Measurements from ENCODE around the gene SIRPG. TPM values are rescaled to one million over a fixed set of nuclear protein-coding genes. Genes with fewer than 3 reads are reported as not detected.

SIRPG gene
- total RNA-seq, 6 experiments from 2014 or later = 0.31 to 0.37 TPM; not detected in 4

DNA sequence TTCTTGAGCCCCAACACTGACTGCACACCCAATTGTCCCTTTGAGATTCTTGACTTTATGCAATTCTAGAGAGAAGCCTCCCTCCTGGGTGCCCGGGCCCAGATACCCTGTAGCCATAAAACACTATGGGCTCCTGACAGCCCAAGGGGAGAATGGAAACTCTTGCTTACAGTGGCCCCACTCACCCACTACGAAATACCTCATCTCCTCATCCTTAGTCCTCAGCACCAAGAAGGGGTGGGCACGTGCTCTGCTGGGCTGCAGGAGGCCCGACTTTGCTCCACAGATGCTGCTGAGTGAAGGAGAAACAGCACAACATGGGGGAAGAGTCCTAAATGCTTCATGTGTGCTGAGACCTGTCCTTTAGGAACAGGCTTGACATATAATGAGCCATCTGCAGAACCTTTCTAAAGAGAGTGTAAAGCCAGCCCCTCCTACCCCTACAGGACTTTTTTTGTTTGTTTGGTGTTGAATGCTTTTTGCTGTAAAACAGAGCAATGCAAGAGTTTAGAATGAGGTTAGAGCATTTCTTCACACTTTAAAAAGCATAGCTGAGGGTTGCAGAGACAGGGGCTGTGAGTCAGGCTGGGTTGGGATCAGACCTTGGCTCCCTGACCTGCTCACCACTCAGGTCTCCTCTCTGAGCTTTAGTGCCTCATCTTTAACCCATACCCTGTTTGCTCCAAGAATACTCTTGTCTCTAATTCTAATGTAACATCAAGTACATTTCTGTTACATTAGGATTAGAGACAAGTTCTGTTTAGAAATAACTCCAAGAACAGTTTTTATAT, 17.6 kb upstream of the SIRPG start:
- WGBS (ENCODE audit: insufficient coverage, low coverage, low lambda C conversion rate, missing lambda C conversion rate) = 57% methylated on average over 4 of the region's 4 CpGs
- Histone ChIP-seq H3K4me3 (no peak overlapping the region), H3K4me1 (no peaks in the 10 kb centered on the region), H3K27ac (no peak overlapping the region), H3K9me3 (no peaks in the 10 kb centered on the region), H3K36me3 (no peaks in the 10 kb centered on the region), H3K27me3 (no peaks in the 10 kb centered on the region)
- ATAC-seq (no peak), DNase-seq (no peak)
- TF ChIP-seq, protein P1, sequence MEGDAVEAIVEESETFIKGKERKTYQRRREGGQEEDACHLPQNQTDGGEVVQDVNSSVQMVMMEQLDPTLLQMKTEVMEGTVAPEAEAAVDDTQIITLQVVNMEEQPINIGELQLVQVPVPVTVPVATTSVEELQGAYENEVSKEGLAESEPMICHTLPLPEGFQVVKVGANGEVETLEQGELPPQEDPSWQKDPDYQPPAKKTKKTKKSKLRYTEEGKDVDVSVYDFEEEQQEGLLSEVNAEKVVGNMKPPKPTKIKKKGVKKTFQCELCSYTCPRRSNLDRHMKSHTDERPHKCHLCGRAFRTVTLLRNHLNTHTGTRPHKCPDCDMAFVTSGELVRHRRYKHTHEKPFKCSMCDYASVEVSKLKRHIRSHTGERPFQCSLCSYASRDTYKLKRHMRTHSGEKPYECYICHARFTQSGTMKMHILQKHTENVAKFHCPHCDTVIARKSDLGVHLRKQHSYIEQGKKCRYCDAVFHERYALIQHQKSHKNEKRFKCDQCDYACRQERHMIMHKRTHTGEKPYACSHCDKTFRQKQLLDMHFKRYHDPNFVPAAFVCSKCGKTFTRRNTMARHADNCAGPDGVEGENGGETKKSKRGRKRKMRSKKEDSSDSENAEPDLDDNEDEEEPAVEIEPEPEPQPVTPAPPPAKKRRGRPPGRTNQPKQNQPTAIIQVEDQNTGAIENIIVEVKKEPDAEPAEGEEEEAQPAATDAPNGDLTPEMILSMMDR (IDR thresholded peaks at IDR 0.05) = no peak
- TF ChIP-seq POLR2A (IDR thresholded peaks at IDR 0.05) = no peak
- intact Hi-C loops (cut with DNase I) = no loop called here

DNA sequence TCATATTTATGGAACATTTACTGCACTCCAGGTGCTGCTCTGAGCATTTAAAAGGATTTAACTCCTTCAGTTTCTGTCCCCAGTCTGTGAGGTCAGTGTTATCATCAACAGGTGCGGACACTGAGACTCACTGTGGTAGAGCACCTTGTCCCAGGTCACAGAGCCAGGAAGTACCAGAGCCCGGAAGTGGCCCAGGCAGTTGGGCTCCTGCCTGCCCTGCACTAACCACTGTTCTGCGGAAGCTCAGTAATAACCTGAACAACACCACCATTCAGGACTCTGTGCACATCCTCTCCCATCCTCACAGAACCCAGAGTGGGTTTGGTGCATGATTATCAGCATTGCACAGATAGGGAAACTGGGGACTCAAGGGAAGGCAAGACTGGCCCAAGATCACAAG, 16.8 kb upstream of the SIRPG start:
- TF ChIP-seq, protein P1 (IDR thresholded peaks at IDR 0.05) = no peak
- TF ChIP-seq POLR2A (IDR thresholded peaks at IDR 0.05) = no peak
- no peak overlapping the region for H3K27ac ChIP-seq
- intact Hi-C loops (cut with DNase I) = no loop called here
- H3K36me3 ChIP-seq = no peaks in the 10 kb centered on the region
- 67% methylated on average over 1 of the region's 3 CpGs for WGBS (ENCODE audit: insufficient coverage, low coverage, low lambda C conversion rate, missing lambda C conversion rate)
- peak in 2 of 4 donors; percentile 34 to 40 for ATAC-seq
- no peaks in the 10 kb centered on the region for H3K4me1 ChIP-seq
- no peaks in the 10 kb centered on the region for H3K27me3 ChIP-seq
- H3K9me3 ChIP-seq = no peaks in the 10 kb centered on the region
- H3K4me3 ChIP-seq = no peak overlapping the region
- no peak for DNase-seq

DNA sequence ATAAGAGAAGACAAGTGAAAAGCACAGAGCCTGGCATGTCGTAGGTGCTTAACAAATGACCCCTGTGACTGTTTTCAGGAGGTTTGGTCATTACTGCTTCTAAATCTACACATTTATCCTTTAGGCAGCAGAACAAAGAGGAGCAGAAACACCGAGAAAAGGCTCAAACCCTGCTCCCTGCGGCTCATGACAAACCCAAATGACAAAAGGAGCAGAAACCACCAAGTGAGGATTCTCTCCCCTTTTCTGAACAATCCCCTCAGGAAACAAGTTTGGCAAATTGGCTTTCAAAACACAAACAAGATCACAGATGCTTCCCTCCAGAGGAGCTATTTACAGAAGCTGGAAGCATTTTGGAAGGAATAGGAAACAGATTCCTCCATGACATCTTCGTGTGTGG, 15.8 kb upstream of the SIRPG start:
- Histone ChIP-seq H3K4me1 (no peaks in the 10 kb centered on the region), H3K27me3 (no peaks in the 10 kb centered on the region), H3K9me3 (no peaks in the 10 kb centered on the region), H3K4me3 (no peak overlapping the region), H3K27ac (no peak overlapping the region), H3K36me3 (no peaks in the 10 kb centered on the region)
- DNase-seq (no peak), ATAC-seq (no peak)
- WGBS (ENCODE audit: insufficient coverage, low coverage, low lambda C conversion rate, missing lambda C conversion rate) = 41% methylated on average over 4 of the region's 4 CpGs
- no peak for TF ChIP-seq POLR2A (IDR thresholded peaks at IDR 0.05)
- TF ChIP-seq, protein P1 (IDR thresholded peaks at IDR 0.05) = no peak
- intact Hi-C loops (cut with DNase I) = no loop called here

DNA sequence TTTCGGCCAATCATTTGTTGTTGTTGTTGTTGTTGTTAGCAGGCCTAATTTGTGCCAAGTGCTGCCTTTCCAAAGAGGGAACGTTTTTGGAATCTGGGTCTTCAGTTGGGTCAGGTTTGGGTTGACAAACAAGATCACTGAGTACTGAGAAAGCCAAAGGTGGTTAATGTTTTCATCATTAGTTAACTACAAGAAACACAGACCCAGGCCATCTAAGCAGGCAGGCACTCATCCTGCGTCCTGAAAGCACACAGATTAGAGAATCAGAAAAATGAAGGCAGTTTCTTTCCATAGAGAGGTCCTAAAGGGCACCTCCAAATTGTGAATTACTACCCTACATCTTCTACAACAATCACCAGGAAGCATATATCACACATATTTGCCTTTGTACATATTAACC, 15.1 kb upstream of the SIRPG start:
- Histone ChIP-seq H3K4me3 (no peak overlapping the region), H3K36me3 (no peaks in the 10 kb centered on the region), H3K27me3 (no peaks in the 10 kb centered on the region), H3K27ac (no peak overlapping the region), H3K9me3 (no peaks in the 10 kb centered on the region), H3K4me1 (no peaks in the 10 kb centered on the region)
- DNase-seq (no peak), ATAC-seq (no peak)
- no peak for TF ChIP-seq POLR2A (IDR thresholded peaks at IDR 0.05)
- TF ChIP-seq, protein P1 (IDR thresholded peaks at IDR 0.05) = no peak
- whole genome bisulfite sequencing (ENCODE audit: insufficient coverage, low coverage, low lambda C conversion rate, missing lambda C conversion rate) = 32% methylated on average over 3 of the region's 3 CpGs
- intact Hi-C loops (cut with DNase I) = no loop called here
